GM18873 (cell line): ENCODE data around the gene TAF10.

Source experiments
- ATAC-seq: cut with Tn5 transposase; IDR thresholded peaks from one replicate; pipeline ENCODE4 v1.9.1; 2021; ENCODE audit warnings: mild to moderate bottlenecking, moderate library complexity, moderate number of reproducible peaks; ENCODE audit not compliant: unreplicated experiment, low FRiP score

The TAF10 gene

DNA sequence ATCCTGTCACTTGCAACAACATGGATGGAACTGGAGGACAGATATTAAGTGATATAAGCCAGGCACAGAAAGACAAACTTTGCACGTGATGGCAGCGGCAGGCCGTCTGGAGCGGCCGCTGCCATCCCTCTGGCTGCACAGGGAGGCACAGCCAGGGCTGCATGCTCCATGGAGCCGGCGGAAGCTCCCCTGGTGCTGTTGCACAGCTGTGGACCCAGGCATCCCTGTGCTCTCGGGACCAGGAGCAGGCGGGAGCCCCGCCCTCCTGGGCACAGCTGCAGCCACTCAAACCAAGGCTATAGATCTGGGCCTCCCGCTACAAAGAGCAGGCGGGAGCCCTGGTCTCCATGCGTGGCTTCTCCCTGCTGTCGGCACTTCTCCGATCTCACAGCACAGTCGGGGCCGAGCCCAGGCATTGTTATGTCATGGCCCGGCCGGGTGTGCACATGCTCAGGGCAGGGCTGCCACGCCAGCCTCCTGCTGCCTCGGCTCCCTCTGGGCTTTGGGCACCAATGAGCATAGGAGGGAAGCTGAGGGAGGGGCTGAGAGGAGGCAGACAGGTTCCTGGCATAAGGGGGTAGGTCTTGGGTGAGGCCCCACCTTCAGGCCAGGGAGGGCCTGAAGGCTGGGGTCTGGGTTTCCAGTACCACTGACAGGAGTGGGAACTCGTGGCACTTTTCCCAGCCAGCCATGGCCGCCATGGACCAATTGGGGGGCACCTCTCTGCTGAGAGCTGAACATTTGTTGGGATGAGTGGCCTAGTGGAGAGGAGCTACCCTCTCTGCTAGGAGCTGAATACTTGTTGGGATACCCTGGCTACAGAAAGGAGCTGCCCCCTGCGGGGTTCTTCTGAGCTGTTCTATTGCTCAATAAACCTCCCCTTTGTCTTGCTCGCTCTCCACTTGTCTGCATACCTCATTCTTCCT, 25.3 kb downstream of the TAF10 start:
- ATAC-seq, result no peak

DNA sequence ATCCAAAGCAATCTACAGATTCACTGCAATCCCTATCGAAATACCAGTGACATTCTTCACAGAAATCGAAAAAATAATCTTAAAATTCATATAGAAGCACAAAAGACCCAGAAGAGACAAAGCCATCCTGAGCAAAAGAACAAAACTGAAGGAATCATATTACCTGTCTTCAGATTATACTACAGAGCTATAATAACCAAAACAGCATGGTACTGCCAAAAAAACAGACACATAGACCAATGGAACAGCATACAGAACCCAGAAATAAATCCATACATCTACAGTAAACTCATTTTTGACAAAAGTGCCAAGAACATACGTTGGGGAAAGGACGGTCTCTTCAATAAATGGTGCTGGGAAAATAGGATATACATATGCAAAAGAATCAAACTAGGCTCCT, 27.5 kb downstream of the TAF10 start:
- ATAC-seq, result no peak

GRCh38 chr11:6583584-6583983, 28.4 kb downstream of the TAF10 start:
- ATAC-seq, result no peak

GRCh38 chr11:6579681-6580080, 32.3 kb downstream of the TAF10 start:
- ATAC-seq, result no peak

DNA sequence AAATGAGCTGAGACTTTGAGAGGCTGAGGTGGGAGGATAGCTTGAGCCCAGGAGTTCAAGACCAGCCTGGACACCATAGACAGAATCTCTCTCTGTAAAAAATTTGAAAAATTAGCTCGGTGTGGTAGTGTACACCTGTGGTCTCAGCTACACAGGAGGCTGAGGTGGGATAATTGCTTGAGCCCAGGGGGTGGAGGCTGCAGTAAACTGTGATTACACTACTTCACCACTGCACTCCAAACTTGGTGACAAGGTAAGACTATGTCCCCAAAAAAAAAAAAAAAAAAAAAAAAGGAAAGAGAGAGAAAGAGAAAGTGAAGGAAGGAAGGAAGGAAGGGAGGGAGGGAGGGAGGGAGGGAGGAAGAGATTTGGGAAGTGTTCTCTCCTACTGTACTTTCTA, 33.9 kb downstream of the TAF10 start:
- no peak for ATAC-seq

DNA sequence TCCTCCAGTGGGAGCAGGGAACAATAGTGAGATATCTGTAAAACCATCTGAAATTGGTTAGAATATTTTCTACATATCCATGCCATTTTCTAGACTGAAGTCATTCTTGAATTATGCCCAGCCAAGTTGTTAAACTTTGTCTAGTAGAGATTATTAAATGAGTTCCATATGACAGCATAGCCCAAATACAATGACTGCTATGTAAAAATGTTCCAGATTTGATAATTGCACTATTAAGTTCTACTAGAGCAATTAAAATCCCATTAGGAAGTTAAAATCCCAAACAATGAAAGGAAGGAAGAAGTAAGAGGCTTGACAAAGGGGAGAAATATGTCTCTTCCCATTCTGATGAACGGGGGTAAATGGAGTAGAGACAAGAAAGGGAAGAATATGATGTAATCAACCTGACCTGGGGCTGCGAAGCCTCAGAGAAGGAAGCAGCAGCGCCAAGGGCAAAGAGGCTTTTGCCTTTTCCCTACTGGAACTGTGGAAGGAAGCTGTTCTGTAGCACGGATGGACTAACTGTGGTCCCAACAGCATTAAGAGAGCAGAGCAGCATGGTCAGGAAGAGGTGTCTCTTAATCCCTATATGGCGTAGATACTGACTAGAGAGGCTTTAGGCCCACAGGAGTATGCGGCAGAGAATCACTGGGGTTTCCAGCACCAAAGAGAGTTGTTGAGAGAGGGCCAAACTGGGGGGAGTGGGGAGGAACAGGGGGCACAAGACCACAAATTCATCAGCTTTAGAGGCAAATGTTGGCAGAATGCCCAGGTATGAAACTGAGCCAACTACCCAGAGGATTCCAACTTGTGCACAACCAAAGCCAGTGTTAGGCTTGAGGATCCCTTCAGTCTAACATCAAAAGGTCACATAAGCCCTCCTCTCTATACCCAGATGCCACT, 35.3 kb downstream of the TAF10 start:
- no peak for ATAC-seq

- ATAC-seq, result no peak
Observed at GRCh38 chr11:6574816-6575715, 37.0 kb downstream of the TAF10 start.

DNA sequence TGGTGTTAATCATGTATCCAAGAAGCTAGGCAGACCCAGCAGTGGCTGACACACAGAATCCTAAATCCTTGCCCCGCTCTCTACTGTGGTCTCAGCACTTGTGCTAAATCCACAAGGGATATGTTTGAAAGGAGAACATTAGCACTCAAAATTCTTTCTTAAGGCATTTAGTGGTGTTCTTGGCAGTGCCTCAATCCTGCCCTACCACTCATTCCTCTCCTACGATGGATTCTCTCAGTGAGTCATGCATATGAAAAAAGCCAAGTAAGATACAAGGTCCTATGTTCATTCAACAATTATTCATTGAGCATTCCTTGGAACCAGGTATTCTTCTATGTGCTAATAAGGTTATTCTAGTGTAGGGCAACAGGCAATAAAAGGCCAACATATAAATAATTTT, 39.8 kb downstream of the TAF10 start:
- no peak for ATAC-seq

DNA sequence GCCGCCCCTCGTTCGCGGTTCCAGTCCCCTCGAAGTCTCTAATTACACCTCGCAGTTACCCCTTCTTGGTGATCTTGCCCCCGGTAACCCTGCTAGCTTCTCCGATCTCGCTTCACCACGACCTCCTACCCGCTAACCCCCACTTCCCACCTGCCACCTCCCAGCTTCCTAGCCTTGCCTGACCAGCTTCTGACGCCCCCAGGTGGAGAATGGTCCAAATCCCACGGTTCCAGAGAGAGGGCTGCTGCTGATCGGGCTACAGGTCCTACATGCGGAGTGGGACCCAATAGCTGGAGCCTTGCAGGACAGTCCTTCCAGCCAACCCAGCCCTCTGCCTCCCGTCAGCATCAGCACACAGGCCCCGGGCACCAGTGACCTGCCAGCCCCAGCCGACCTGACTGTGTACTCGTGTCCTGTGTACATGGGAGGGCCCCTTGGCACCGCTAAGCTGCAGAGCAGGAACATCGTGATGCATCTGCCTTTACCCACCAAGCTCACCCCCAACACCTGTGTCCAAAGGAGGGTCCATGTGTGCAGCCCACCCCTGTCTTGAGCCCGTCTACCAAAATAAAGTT, 40.5 kb downstream of the TAF10 start:
- ATAC-seq, result no peak

- no peak for ATAC-seq
Observed at GRCh38 chr11:6570691-6571427, 41.2 kb downstream of the TAF10 start.

GRCh38 chr11:6569706-6570105, 42.3 kb downstream of the TAF10 start:
- no peak for ATAC-seq

DNA sequence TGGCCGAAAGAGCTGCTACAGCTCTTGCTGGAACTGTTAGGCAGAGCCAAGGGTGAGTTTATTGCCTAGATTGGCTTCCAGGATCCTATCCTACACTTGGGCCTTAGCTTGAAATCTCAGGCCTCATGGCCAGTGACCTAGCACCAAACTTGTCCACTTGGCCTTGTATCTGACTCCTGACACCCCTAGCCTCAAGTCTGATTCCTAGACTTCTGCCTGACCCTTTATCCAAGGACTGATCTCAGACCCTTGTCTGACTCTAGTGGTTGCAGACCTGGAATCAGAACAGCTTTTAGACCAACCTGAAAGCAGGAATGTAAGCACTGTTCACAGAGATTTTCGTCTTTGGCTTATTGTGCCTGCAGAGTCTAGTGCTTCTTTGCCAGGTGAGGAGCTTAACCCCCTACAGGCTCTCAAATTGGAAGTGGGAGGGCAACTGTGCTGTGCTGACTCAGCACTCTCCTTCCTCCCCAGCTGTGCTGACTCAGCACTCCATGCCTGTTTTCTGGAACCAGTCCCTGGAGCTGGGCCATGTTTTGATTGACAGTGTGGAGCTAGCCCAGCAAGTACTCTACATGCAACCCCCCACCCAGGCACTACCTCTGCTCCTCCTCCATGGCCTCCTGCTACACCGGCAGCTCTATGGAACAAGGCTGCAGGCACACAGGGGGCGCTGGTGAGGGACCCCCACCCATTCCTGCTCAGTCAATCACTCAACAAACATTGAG, 43.7 kb downstream of the TAF10 start:
- no peak for ATAC-seq

- no peak for ATAC-seq
Observed at GRCh38 chr11:6567371-6567745, 44.7 kb downstream of the TAF10 start.

DNA sequence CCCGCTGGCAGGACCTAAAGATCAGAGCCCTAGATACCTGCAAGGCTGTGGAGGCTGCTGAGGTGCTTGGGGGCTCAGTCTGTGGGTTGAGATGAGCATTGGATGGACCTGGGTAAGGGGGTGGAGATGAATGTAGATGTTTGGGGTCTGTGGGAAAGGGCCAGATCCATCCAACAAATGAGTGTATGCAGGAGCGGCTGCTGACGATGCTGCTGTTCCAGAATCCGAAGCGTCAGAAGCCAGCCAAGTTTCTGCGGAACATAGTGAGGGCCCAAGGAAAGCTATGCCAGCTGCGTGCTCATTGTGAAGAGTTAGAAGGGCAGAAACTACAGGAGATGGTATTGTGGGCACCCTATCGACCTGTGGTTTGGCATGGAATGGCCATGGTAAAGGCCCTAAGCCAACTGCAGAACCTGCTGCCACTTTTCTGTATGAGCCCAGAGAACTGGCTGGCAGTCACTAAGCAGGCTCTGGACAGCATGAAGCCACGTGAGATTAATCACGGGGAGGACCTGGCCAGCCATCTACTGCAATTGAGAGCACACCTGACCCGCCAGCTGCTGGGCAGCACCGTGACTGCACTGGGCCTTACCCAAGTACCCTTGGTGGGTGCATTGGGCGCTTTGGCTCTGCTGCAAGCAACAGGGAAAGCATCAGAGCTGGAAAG, 45.2 kb downstream of the TAF10 start:
- ATAC-seq, result no peak

GRCh38 chr11:6565988-6566703, 45.9 kb downstream of the TAF10 start:
- no peak for ATAC-seq

- ATAC-seq, result no peak
Observed at GRCh38 chr11:6565325-6565724, 46.7 kb downstream of the TAF10 start.

DNA sequence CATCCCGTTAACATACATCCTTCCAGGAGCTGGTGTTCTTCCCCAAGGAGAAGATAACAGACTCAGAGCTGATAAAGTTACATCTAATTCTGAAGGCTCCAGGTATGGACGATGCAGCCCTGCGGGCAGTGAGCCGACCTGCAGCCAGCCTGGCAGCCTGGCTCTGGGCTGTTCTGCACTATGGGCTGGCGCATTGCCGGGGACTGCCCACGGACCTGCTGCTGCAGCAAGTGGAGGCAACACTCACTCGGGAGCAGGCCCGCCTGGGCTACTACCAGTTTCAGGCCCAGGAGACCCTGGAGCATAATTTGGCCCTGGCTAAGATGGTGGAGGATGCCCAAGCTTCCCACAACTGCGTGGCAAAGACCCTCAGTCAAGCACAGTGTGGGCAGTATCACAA, 48.3 kb downstream of the TAF10 start:
- ATAC-seq, result no peak
